Lower leg skin (tissue), 3 donors: ENCODE data around the gene MYOF.

ENCODE experiments used
- POLR2A ChIP-seq, 2 donors: fragments of 450-650 bp; IDR thresholded peaks; one replicate each; pipeline ENCODE4 v1.6.1; 2016 to 2017; ENCODE audit warnings: antibody characterized with exemption in 2 of 2, mild to moderate bottlenecking in 1 of 2, moderate library complexity in 1 of 2
- TF ChIP-seq, protein P1 (sequence below), 3 donors: fragments of 450-650 bp; IDR thresholded peaks; one replicate each; pipeline ENCODE4 v1.5.1; 2016; ENCODE audit warnings: antibody characterized with exemption in 3 of 3, mild to moderate bottlenecking in 3 of 3, moderate library complexity in 2 of 3

DNA sequence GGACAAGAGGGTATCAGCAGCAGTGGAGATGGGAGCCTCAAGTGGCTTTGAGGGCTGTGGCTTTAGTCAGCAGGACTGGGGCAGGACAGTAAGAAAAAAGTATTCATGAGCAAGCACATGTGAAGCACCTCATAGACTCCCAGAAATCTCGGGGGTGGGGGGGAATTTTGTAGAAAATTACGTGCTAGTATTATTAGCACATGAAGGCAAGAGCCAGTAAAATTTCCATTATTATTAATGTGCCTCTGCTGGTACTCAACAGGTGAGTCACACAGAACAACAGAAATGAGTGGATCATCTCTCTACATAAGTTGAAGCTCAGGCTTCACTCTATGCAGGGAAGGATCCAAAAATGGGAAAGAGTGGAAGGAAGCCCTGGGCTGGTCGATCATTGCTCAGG lies 114.5 kb downstream of the MYOF start:
- TF ChIP-seq, protein P1, sequence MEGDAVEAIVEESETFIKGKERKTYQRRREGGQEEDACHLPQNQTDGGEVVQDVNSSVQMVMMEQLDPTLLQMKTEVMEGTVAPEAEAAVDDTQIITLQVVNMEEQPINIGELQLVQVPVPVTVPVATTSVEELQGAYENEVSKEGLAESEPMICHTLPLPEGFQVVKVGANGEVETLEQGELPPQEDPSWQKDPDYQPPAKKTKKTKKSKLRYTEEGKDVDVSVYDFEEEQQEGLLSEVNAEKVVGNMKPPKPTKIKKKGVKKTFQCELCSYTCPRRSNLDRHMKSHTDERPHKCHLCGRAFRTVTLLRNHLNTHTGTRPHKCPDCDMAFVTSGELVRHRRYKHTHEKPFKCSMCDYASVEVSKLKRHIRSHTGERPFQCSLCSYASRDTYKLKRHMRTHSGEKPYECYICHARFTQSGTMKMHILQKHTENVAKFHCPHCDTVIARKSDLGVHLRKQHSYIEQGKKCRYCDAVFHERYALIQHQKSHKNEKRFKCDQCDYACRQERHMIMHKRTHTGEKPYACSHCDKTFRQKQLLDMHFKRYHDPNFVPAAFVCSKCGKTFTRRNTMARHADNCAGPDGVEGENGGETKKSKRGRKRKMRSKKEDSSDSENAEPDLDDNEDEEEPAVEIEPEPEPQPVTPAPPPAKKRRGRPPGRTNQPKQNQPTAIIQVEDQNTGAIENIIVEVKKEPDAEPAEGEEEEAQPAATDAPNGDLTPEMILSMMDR (IDR thresholded peaks at IDR 0.05), result no peak
- no peak for TF ChIP-seq POLR2A (IDR thresholded peaks at IDR 0.05)
